HepG2 (cell line): ENCODE measurements around the gene CHTF8. TPM values are rescaled to one million over a fixed set of nuclear protein-coding genes. Genes with fewer than 3 reads are reported as not detected.

Experiments used
- ATAC-seq: fragments of 200-7000 bp; cut with Tn5 transposase; 3 replicates; pipeline ENCODE4 v1.9.1; 2020; ENCODE audit warnings: mild to moderate bottlenecking, moderate library complexity
- BruUV-seq: library from RNA; stranded (reverse); fragments of 400-500 nt; replicated peaks from 2 replicates; lab custom pipeline; 2021; lab: Mats Ljungman, UMichigan
- CTCF ChIA-PET: fragments of 300-600 bp; formaldehyde crosslinking; extraction: SDS; loops from one replicate; lab custom pipeline; 2021; ENCODE audit warnings: low total read pairs, inconsistent platforms, low intra/inter-chr PET ratio; lab: Yijun Ruan, JAX
- POLR2A ChIA-PET: fragments of 350-600 bp; sonication (Branson Sonifier 250); formaldehyde crosslinking; loops from one replicate; lab custom pipeline; 2020; ENCODE audit warnings: antibody characterized with exemption, inconsistent platforms; lab: Yijun Ruan, JAX
- DNase-seq: peaks from one replicate; pipeline ENCODE4 v3.0.0-alpha.2; 2015; ENCODE audit warnings: low spot score
- FAIRE-seq: peaks from 3 replicates; lab custom pipeline; 2011; peaks lifted over from hg19 to GRCh38; lab: Jason Lieb, UNC
- H2AFZ ChIP-seq: one replicate; pipeline ENCODE4 v1.6.1; 2011; ENCODE audit warnings: low read length, inconsistent platforms
- H3K27ac ChIP-seq: fragments of 300-600 bp; 3 replicates; pipeline ENCODE4 v1.8.0; 2011; ENCODE audit warnings: mixed run types, mild to moderate bottlenecking, mixed read lengths, low read length, inconsistent platforms; ENCODE audit not compliant: insufficient read depth; ENCODE audit errors: extremely low read length
- H3K27me3 ChIP-seq, 2 experiments: fragments of 200-600 bp in 1 of 2; 2 replicates in 1 of 2; 3 replicates in 1 of 2; pipeline versions ENCODE4 v1.6.0 to v1.8.0; 2011; ENCODE audit warnings: low read length in 2 of 2, mild to moderate bottlenecking in 2 of 2, moderate library complexity in 2 of 2, inconsistent platforms in 1 of 2; ENCODE audit not compliant: insufficient read depth in 2 of 2, control insufficient read depth in 1 of 2
- H3K36me3 ChIP-seq, 2 experiments: fragments of 200-600 bp in 1 of 2; replicated peaks in 1 of 2; 2 replicates in 1 of 2; 3 replicates in 1 of 2; pipeline versions ENCODE4 v1.5.1 to v1.8.0; 2011; ENCODE audit warnings: low read length in 2 of 2, inconsistent platforms in 1 of 2; ENCODE audit not compliant: insufficient read depth in 2 of 2, control insufficient read depth in 1 of 2
- H3K4me1 ChIP-seq: 2 replicates; pipeline ENCODE4 v1.5.1; 2012; ENCODE audit warnings: low read length, inconsistent platforms; ENCODE audit not compliant: insufficient read depth
- H3K4me2 ChIP-seq: 2 replicates; pipeline ENCODE4 v1.6.0; 2011; ENCODE audit warnings: low read depth, low read length, inconsistent platforms
- H3K4me3 ChIP-seq, 3 experiments: fragments of 200-600 bp in 1 of 3; sonication (generic), shearing (Covaris generic) in 1 of 3; replicated peaks in 1 of 3; 2 replicates each; pipeline ENCODE4 v1.5.1; 2011 to 2016; ENCODE audit warnings: low read length in 3 of 3, inconsistent platforms in 2 of 3, low read depth in 2 of 3, mild to moderate bottlenecking in 2 of 3, control low read depth in 1 of 3, mixed read lengths in 1 of 3; ENCODE audit not compliant: insufficient read depth in 1 of 3
- H3K79me2 ChIP-seq: one replicate; pipeline ENCODE4 v1.6.1; 2011; ENCODE audit warnings: low read length, inconsistent platforms; ENCODE audit not compliant: insufficient read depth
- H3K9ac ChIP-seq: 2 replicates; pipeline ENCODE4 v1.6.0; 2011; ENCODE audit warnings: mild to moderate bottlenecking, low read depth, low read length, inconsistent platforms; ENCODE audit not compliant: insufficient read depth
- H3K9me3 ChIP-seq: 2 replicates; pipeline ENCODE4 v1.5.1; 2012; ENCODE audit warnings: mild to moderate bottlenecking, low read length
- H4K20me1 ChIP-seq: 2 replicates; pipeline ENCODE4 v1.6.0; 2011; ENCODE audit warnings: inconsistent platforms, mild to moderate bottlenecking, low read length, moderate library complexity; ENCODE audit not compliant: insufficient read depth
- EED ChIP-seq: sonication (generic); formaldehyde crosslinking; IDR thresholded peaks from 2 replicates; pipeline ENCODE4 v1.5.0; 2020; ENCODE audit warnings: mild to moderate bottlenecking, missing genetic modification reagents
- ELK4 ChIP-seq: sonication (generic); formaldehyde crosslinking; IDR thresholded peaks from 2 replicates; pipeline ENCODE4 v1.9.0; 2021; ENCODE audit warnings: missing genetic modification reagents, borderline replicate concordance
- FLYWCH1 ChIP-seq: sonication (generic); formaldehyde crosslinking; IDR thresholded peaks from 2 replicates; pipeline ENCODE4 v1.8.1; 2023; ENCODE audit warnings: mild to moderate bottlenecking, missing genetic modification reagents
- HDAC2 ChIP-seq: sonication (generic); formaldehyde crosslinking; IDR thresholded peaks from 2 replicates; pipeline ENCODE4 v1.4.0; 2020; ENCODE audit warnings: missing genetic modification reagents
- LBX2 ChIP-seq: sonication (generic); formaldehyde crosslinking; IDR thresholded peaks from 2 replicates; pipeline ENCODE4 v1.5.0; 2020; ENCODE audit warnings: missing genetic modification reagents, mild to moderate bottlenecking, borderline replicate concordance
- MTF1 ChIP-seq: sonication (generic); formaldehyde crosslinking; IDR thresholded peaks from 2 replicates; pipeline ENCODE4 v1.5.0; 2020; ENCODE audit warnings: missing genetic modification reagents
- PRDM4 ChIP-seq: sonication (generic); formaldehyde crosslinking; IDR thresholded peaks from 2 replicates; pipeline ENCODE4 v1.9.0; 2021; ENCODE audit warnings: missing genetic modification reagents, borderline replicate concordance
- SMARCC2 ChIP-seq: fragments of 450-650 bp; IDR thresholded peaks from 2 replicates; pipeline ENCODE4 v1.6.1; 2017; ENCODE audit warnings: antibody characterized with exemption, mild to moderate bottlenecking
- TBP ChIP-seq: sonication (generic); formaldehyde crosslinking; IDR thresholded peaks from 2 replicates; pipeline ENCODE4 v1.5.0; 2020; ENCODE audit warnings: missing genetic modification reagents
- ZBTB10 ChIP-seq: sonication (generic); formaldehyde crosslinking; IDR thresholded peaks from 2 replicates; pipeline ENCODE4 v1.4.0; 2020; ENCODE audit warnings: missing genetic modification reagents, borderline replicate concordance
- ZNF24 ChIP-seq: fragments of 450-650 bp; IDR thresholded peaks from 2 replicates; pipeline ENCODE4 v1.6.1; 2017; ENCODE audit warnings: antibody characterized with exemption, mild to moderate bottlenecking
- ZNF432 ChIP-seq: sonication (generic); formaldehyde crosslinking; IDR thresholded peaks from 2 replicates; pipeline ENCODE4 v1.5.0; 2020; ENCODE audit warnings: missing genetic modification reagents, mild to moderate bottlenecking, borderline replicate concordance
- WGBS: methylation state at CpG from one replicate; pipeline ENCODE4 v1.1.6; 2017; ENCODE audit warnings: low lambda C conversion rate; 5-methylcytosine and 5-hydroxymethylcytosine counted together
- in situ Hi-C: cut with HindIII; loops from 2 replicates; pipeline ENCODE4 v1.10.0; 2017; ENCODE audit warnings: low pct_unique_long_range_greater_than_20kb; ENCODE audit not compliant: extremely low pct_ligation_motif_present
- intact Hi-C: fragments of 100-400 bp; cut with micrococcal nuclease; formaldehyde crosslinking; loops from one replicate; pipeline ENCODE4 v1.10.0; 2022; ENCODE audit not compliant: unreplicated experiment
- polyA plus RNA-seq, 8 experiments: library from polyadenylated mRNA; depleted of rRNA in 3 of 8; stranded (reverse) in 7 of 8; unstranded in 1 of 8; fragments of >200 nt; fragmentation: Illumina TruSeq in 4 of 8; extraction: Trizol in 4 of 8; gene quantifications; 2 replicates each; pipeline versions ENCODE4 v1.2.1 to v1.2.3, GENCODE V29; 2011 to 2016; ENCODE audit warnings: low read depth in 4 of 8, missing spikeins in 1 of 8, mixed read lengths in 1 of 8; ENCODE audit not compliant: insufficient read depth in 1 of 8
- total RNA-seq, 5 experiments: library from RNA; depleted of rRNA; stranded (reverse); fragments of >200 nt; fragmentation: Illumina TruSeq; extraction: Trizol; gene quantifications; 2 replicates each; pipeline ENCODE4 v1.2.3, GENCODE V29; 2016; ENCODE audit warnings: low read depth in 1 of 5

The CHTF8 gene
- total and polyA plus RNA-seq, 2 of the 13 experiments (the other 11 are each of a cell fraction or from before 2014, with no cell fraction given): 37.2 to 67.5 TPM

GRCh38 chr16:69106491-69107315 is 25.7 kb downstream of the CHTF8 start:
- in situ Hi-C loops (loop anchor here (10.0 to 25.0 kb wide), 2 partner anchors 112 to 394 kb away; no protein-coding TSS in a partner anchor), intact Hi-C loops (loop anchor here (10.0 kb wide), 1 partner anchor 112 kb away; no protein-coding TSS in a partner anchor)
- ChIA-PET CTCF (no interaction called here), POLR2A (interaction anchor here (0.5 to 1.5 kb wide), 4 partner anchors 11 to 462 kb away, joined by 3 to 9 read pairs (median 4); partner anchors contain the start of gene CDH3)
- no peak for FAIRE-seq
- H3K36me3 ChIP-seq: no peaks in the 10 kb centered on the region
- ATAC-seq: no peak
- peaks cover 4 to 28% of the 10 kb centered on the region in 2 experiments; a peak in 4 of 5 replicates for H3K27me3 ChIP-seq
- no peak overlapping the region for H3K27ac ChIP-seq
- H3K79me2 ChIP-seq: no peaks in the 10 kb centered on the region
- no TSS peak for BruUV-seq
- peaks cover 14% of the 10 kb centered on the region for H3K4me1 ChIP-seq
- peak overlapping the region; percentile 88 for H3K4me2 ChIP-seq
- no peaks in the 10 kb centered on the region for H3K9me3 ChIP-seq
- no peak for DNase-seq
- H3K4me3 ChIP-seq: peak overlapping the region; percentile 49 to 85 (median 61); a peak in 5 of 6 replicates
- H4K20me1 ChIP-seq: no peaks in the 10 kb centered on the region
- 41% methylated on average over 40 of the region's 55 CpGs for WGBS
- no peak overlapping the region for H2AFZ ChIP-seq
- H3K9ac ChIP-seq: no peak overlapping the region
- TF ChIP-seq ZNF24 (no peak), LBX2 (CRISPR knock-in tag) (no peak), TBP (CRISPR knock-in tag) (no peak), FLYWCH1 (no peak), ZNF432 (CRISPR knock-in tag) (no peak), ELK4 (no peak), SMARCC2 (no peak), ZBTB10 (CRISPR knock-in tag) (no peak), PRDM4 (CRISPR knock-in tag) (no peak), HDAC2 (CRISPR knock-in tag) (no peak), EED (CRISPR knock-in tag) (0 out of 2 replicates have a peak, but pooled peaks have one; percentile 26), MTF1 (CRISPR knock-in tag) (no peak)
